PFSK-1 (cell line): Measurements from ENCODE around the gene CHRNG.

Source experiments
- FOXP2 ChIP-seq: optimal IDR thresholded peaks from 2 replicates; pipeline ENCODE3; 2011; ENCODE audit warnings: borderline replicate concordance, control low read depth, inconsistent platforms; ENCODE audit not compliant: insufficient read depth; ENCODE audit errors: extremely low read length, extremely low read depth
- POLR2AphosphoS5 ChIP-seq: IDR thresholded peaks from 2 replicates; pipeline ENCODE4 v1.6.1; 2012; ENCODE audit warnings: low read depth, mild to moderate bottlenecking, control low read depth, low read length, moderate library complexity
- SIN3A ChIP-seq: IDR thresholded peaks from 2 replicates; pipeline ENCODE4 v1.6.1; 2012; ENCODE audit warnings: mild to moderate bottlenecking, low read length, moderate library complexity, borderline replicate concordance; ENCODE audit not compliant: insufficient read depth
- TAF1 ChIP-seq: IDR thresholded peaks from 2 replicates; pipeline ENCODE4 v1.6.1; 2012; ENCODE audit warnings: low read length, control low read depth, borderline replicate concordance; ENCODE audit not compliant: insufficient read depth
- TF ChIP-seq, protein P1 (sequence below), 2 experiments: IDR thresholded peaks; 2 replicates each; pipeline versions ENCODE4 v1.6.1 to v1.8.0; 2011 to 2012; ENCODE audit warnings: low read depth in 2 of 2, low read length in 2 of 2, control low read depth in 1 of 2, inconsistent platforms in 1 of 2, mild to moderate bottlenecking in 1 of 2, moderate library complexity in 1 of 2; ENCODE audit not compliant: insufficient read depth in 1 of 2

The CHRNG gene

GRCh38 chr2:232534940-232535651 is 4.4 kb upstream of the CHRNG start:
- TF ChIP-seq, protein P1, sequence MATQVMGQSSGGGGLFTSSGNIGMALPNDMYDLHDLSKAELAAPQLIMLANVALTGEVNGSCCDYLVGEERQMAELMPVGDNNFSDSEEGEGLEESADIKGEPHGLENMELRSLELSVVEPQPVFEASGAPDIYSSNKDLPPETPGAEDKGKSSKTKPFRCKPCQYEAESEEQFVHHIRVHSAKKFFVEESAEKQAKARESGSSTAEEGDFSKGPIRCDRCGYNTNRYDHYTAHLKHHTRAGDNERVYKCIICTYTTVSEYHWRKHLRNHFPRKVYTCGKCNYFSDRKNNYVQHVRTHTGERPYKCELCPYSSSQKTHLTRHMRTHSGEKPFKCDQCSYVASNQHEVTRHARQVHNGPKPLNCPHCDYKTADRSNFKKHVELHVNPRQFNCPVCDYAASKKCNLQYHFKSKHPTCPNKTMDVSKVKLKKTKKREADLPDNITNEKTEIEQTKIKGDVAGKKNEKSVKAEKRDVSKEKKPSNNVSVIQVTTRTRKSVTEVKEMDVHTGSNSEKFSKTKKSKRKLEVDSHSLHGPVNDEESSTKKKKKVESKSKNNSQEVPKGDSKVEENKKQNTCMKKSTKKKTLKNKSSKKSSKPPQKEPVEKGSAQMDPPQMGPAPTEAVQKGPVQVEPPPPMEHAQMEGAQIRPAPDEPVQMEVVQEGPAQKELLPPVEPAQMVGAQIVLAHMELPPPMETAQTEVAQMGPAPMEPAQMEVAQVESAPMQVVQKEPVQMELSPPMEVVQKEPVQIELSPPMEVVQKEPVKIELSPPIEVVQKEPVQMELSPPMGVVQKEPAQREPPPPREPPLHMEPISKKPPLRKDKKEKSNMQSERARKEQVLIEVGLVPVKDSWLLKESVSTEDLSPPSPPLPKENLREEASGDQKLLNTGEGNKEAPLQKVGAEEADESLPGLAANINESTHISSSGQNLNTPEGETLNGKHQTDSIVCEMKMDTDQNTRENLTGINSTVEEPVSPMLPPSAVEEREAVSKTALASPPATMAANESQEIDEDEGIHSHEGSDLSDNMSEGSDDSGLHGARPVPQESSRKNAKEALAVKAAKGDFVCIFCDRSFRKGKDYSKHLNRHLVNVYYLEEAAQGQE (IDR thresholded peaks at IDR 0.05; ENCODE audit: insufficient read depth in 1 of 2, low read depth in 2 of 2, low read length in 2 of 2), result no peak
- TF ChIP-seq FOXP2, result no peak

DNA sequence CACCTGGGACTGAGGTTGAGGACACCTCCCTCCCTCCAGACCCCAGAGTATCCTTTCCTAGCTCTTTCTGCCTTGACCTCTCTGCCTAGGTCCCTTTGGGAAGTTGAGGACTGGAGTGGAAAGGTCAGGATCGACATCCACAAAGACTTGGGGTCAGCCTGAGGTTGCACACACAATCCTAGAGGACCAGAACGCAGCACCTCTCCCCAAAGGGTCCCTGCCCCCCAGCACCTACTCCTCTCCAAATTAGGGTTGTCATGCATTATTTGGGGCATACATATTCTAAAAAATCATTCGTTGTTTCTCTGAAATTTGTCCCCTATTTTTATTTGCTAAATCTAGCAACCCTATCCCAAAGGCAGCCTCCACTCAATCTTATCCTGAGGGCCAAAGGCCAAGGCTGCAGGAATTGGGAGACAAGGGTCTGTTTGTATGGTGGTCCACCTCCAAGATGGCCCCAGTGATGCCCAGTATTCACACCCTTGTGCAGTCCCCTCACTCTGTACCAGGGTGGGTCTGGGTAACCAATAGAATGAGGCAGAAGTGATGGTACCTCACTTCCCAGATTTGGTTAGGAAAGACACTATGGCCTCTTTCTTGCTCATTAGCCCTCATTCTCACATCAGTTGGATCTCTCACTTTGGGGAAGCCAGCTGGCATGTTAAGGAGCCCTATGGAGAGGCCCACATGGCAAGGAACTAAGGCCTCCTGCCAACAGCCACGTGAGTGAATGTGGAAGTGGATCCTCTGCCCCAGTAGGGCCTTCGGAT is 3.5 kb upstream of the CHRNG start:
- TF ChIP-seq POLR2AphosphoS5 (no peak), SIN3A (no peak), TAF1 (no peak), FOXP2 (no peak)
- TF ChIP-seq, protein P1 (IDR thresholded peaks at IDR 0.05; ENCODE audit: insufficient read depth in 1 of 2, low read depth in 2 of 2, low read length in 2 of 2), result no peak

DNA sequence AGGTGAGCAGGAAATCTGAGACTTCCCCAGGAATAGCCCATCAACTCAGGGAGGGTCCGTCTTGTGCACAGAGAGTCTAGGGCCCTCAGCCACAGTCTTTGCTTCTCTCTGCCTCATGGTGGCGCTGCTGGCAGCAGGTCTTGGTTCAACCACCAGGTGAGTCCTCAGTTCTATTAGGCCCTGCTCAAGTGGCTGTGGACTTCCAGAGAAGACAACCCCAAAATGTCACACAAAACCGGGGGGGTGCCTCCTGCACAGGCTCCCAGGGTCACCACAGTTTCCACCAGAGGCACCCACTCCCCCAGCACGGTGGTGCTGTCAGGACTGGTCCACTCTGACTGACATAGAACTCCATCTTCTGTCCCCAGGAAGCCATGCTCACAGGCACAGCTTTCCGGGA is 2.4 kb upstream of the CHRNG start:
- TF ChIP-seq FOXP2 (no peak), TAF1 (no peak), SIN3A (no peak), POLR2AphosphoS5 (no peak)
- TF ChIP-seq, protein P1 (IDR thresholded peaks at IDR 0.05; ENCODE audit: insufficient read depth in 1 of 2, low read depth in 2 of 2, low read length in 2 of 2), result no peak

- no peak for TF ChIP-seq SIN3A
- TF ChIP-seq TAF1, result no peak
- TF ChIP-seq, protein P1 (IDR thresholded peaks at IDR 0.05; ENCODE audit: insufficient read depth in 1 of 2, low read depth in 2 of 2, low read length in 2 of 2), result no peak
- no peak for TF ChIP-seq POLR2AphosphoS5
- TF ChIP-seq FOXP2, result no peak
Measured at GRCh38 chr2:232537499-232537898, 2.0 kb upstream of the CHRNG start.
